Measurements from ENCODE around the gene ARHGAP8. TPM values are rescaled to one million over a fixed set of nuclear protein-coding genes. Genes with fewer than 3 reads are reported as not detected.

Gene ARHGAP8
- total RNA-seq, 1 experiment from 2014 or later: not detected

DNA sequence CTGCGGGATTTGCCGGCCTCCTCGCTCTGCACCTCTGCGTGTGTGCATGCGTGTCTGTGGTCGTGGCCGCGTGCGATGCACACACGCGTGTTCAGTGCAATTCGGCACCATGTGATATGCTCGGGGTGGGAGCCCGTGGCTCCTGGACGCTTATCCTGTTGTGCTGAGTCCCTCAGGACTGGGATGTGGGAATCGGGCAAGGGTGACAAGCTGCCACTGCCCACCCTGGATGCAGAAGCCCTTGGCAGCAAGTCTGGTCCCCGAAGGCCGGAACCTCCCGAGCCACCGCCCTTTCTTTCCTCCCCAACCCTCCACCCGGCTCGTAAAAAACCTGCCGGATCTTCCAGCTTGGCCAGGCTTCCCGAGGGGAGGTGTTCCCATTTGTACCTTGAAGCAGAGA lies 129.2 kb downstream of the ARHGAP8 start:
- Histone ChIP-seq H3K9me2 (replicated peaks; ENCODE audit: insufficient read depth, low read length) (no peaks in the 10 kb centered on the region), H3K4me3 (ENCODE audit: low read length) (no peak overlapping the region)

DNA sequence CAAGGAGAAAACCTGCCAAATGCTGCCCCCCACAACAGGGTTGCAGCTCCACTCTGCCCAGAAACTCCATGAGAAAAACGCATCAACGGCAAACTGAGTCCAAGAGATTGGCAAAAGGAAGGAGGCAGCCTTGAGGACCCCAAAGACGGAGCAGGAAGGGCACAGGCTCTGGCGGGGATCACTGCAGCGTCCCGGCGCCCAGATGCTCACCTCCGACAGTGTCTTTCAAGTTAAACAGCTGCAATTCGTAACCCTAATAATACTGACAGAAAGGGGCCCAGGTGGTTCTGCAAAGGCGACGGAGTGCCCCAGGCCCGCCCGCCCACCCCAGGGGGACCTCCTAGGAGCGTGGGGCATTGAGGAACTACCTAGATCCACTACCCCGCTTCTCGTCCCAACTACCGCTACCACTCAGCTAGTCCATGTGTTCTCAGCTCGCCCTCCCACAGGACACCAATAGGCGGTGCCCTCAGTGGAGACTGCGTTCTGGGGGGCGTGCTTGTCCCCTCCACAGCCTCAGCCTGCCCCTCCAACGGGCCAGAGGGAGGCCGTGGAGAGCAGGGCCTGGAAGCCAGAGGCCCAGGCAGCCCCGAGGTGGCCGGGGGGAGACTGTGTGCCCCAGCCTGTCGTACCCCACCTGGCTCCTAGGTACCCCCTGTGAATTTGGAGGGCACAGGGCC lies 130.0 kb downstream of the ARHGAP8 start:
- no peaks in the 10 kb centered on the region for H3K9me3 ChIP-seq (ENCODE audit: low read length)
- no peak overlapping the region for H2AFZ ChIP-seq (ENCODE audit: low read length)
- H3K9ac ChIP-seq (ENCODE audit: low read length): no peak overlapping the region
- no peak overlapping the region for H3K27ac ChIP-seq (ENCODE audit: low read length)
- H4K20me1 ChIP-seq (ENCODE audit: insufficient read depth, low read depth, low read length): no peaks in the 10 kb centered on the region
- H3K27me3 ChIP-seq (ENCODE audit: low read length): no peaks in the 10 kb centered on the region
- no peaks in the 10 kb centered on the region for H3K4me1 ChIP-seq (ENCODE audit: low read length)
- no peaks in the 10 kb centered on the region for H3K36me3 ChIP-seq (ENCODE audit: insufficient read depth, low read length)
- H3K79me2 ChIP-seq (ENCODE audit: low read length): no peaks in the 10 kb centered on the region
- H3K4me3 ChIP-seq (ENCODE audit: low read length): no peak overlapping the region
- DNase-seq: no peak
- H3K9me2 ChIP-seq (replicated peaks; ENCODE audit: insufficient read depth, low read length): no peaks in the 10 kb centered on the region
- H3K4me2 ChIP-seq (ENCODE audit: low read depth, low read length, poor library complexity, severe bottlenecking): no peak overlapping the region

More for the DNA sequence above, 129.2 kb downstream of the ARHGAP8 start:
- H3K4me1 ChIP-seq (ENCODE audit: low read length): no peaks in the 10 kb centered on the region
- no peak overlapping the region for H3K4me2 ChIP-seq (ENCODE audit: low read depth, low read length, poor library complexity, severe bottlenecking)
- H3K79me2 ChIP-seq (ENCODE audit: low read length): no peaks in the 10 kb centered on the region
- no peak for DNase-seq
- no peaks in the 10 kb centered on the region for H4K20me1 ChIP-seq (ENCODE audit: insufficient read depth, low read depth, low read length)
- H3K27me3 ChIP-seq (ENCODE audit: low read length): no peaks in the 10 kb centered on the region
- H3K36me3 ChIP-seq (ENCODE audit: insufficient read depth, low read length): no peaks in the 10 kb centered on the region
- no peak overlapping the region for H3K27ac ChIP-seq (ENCODE audit: low read length)
- H3K9me3 ChIP-seq (ENCODE audit: low read length): no peaks in the 10 kb centered on the region; the same call in 1 of the 2 replicates
- H3K9ac ChIP-seq (ENCODE audit: low read length): no peak overlapping the region
- no peak overlapping the region for H2AFZ ChIP-seq (ENCODE audit: low read length)

DNA sequence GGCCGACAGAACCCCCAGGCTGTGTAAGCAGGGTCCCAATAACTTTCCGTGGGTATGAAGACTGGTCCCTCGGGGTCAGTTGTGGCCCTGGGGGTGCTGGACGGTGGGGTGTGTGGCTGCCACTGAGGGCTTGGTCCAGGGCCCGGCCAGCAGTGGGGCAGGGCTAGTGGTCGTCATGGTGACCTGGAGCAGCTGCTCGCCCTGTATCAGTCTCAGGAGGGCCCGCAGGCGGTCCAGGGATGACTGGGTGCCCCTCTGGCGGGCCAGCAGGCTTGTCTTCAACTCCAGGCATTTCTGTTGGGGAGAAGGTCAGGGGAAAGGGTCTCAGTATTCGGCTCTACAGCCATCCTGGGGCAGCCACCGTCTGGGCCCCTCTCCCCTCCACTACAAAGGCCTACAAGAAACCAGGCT lies 130.6 kb downstream of the ARHGAP8 start:
- no peaks in the 10 kb centered on the region for H3K9me2 ChIP-seq (replicated peaks; ENCODE audit: insufficient read depth, low read length)
- H3K27me3 ChIP-seq (ENCODE audit: low read length): no peaks in the 10 kb centered on the region
- no peak overlapping the region for H3K4me3 ChIP-seq (ENCODE audit: low read length)
- no peaks in the 10 kb centered on the region for H3K4me1 ChIP-seq (ENCODE audit: low read length)
- H4K20me1 ChIP-seq (ENCODE audit: insufficient read depth, low read depth, low read length): no peaks in the 10 kb centered on the region
- H3K27ac ChIP-seq (ENCODE audit: low read length): no peak overlapping the region
- no peaks in the 10 kb centered on the region for H3K9me3 ChIP-seq (ENCODE audit: low read length)
- H3K9ac ChIP-seq (ENCODE audit: low read length): no peak overlapping the region
- H2AFZ ChIP-seq (ENCODE audit: low read length): no peak overlapping the region
- H3K36me3 ChIP-seq (ENCODE audit: insufficient read depth, low read length): no peaks in the 10 kb centered on the region
- DNase-seq: no peak
- H3K4me2 ChIP-seq (ENCODE audit: low read depth, low read length, poor library complexity, severe bottlenecking): no peak overlapping the region
- H3K79me2 ChIP-seq (ENCODE audit: low read length): no peaks in the 10 kb centered on the region

DNA sequence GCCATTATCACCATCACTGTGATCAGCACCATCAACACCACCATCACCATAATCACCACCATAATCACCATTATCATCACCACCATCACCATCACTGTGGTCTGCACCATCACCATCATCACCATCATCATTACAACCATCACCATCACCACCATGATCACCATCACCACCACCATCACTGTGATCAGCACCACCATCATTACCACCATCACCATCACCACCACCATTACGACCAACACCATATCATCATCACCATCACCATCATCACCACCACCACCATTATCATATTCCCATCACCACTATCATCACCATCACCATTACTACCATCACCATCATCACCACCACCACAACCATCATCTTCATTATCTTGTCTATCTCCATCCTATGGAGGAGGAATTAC lies 132.2 kb downstream of the ARHGAP8 start:
- Histone ChIP-seq H3K9ac (ENCODE audit: low read length) (no peak overlapping the region), H3K4me1 (ENCODE audit: low read length) (no peaks in the 10 kb centered on the region), H3K9me3 (ENCODE audit: low read length) (no peaks in the 10 kb centered on the region), H4K20me1 (ENCODE audit: insufficient read depth, low read depth, low read length) (no peaks in the 10 kb centered on the region), H3K4me2 (ENCODE audit: low read depth, low read length, poor library complexity, severe bottlenecking) (no peak overlapping the region), H2AFZ (ENCODE audit: low read length) (no peak overlapping the region), H3K36me3 (ENCODE audit: insufficient read depth, low read length) (no peaks in the 10 kb centered on the region), H3K9me2 (replicated peaks; ENCODE audit: insufficient read depth, low read length) (no peaks in the 10 kb centered on the region), H3K4me3 (ENCODE audit: low read length) (no peak overlapping the region), H3K27ac (ENCODE audit: low read length) (no peak overlapping the region), H3K27me3 (ENCODE audit: low read length) (no peaks in the 10 kb centered on the region), H3K79me2 (ENCODE audit: low read length) (no peaks in the 10 kb centered on the region)
- no peak for DNase-seq

DNA sequence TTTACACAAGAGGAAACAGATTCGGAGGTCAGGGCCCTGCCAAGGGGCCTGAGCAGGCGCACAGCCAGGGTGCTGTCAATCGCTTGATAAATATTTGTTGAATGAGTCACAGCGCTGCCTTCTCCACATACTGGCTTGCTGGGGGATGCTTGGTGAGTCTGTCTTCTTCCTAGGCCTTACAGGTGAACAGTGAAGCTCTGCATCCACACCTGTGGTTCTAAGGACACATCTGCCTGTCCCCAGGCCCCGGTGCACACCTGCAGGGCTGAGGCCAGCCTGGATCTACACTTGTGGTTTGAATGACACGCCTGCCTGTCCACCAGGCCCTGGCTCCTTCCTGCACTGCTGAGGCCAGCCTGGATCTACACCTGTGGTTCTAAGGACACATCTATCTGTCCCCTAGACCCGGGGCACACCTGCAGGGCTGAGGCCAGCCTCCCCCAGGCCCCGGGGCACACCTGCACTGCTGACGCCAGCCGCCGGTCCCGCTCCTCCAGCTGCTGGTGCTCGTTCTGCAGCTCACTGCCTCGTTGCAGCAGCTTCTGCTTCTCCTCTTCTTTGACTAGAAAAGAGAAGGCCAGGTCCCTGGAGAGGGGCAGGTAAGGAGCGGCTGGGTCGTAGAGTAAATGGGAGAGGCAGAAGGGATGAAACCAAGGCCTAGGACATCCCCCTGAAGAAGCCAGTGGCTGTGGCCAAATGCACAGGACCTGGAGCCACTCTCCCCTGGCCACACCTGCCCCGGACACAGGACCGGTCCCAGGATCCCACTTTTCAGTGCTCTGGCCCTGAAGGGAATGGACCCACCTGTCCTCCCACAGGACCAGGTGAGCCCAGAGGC lies 132.8 kb downstream of the ARHGAP8 start:
- Histone ChIP-seq H3K9me3 (ENCODE audit: low read length) (no peaks in the 10 kb centered on the region), H3K36me3 (ENCODE audit: insufficient read depth, low read length) (no peaks in the 10 kb centered on the region), H2AFZ (ENCODE audit: low read length) (no peak overlapping the region), H3K27me3 (ENCODE audit: low read length) (no peaks in the 10 kb centered on the region), H3K9me2 (replicated peaks; ENCODE audit: insufficient read depth, low read length) (no peaks in the 10 kb centered on the region), H3K4me3 (ENCODE audit: low read length) (no peak overlapping the region), H4K20me1 (ENCODE audit: insufficient read depth, low read depth, low read length) (no peaks in the 10 kb centered on the region), H3K4me2 (ENCODE audit: low read depth, low read length, poor library complexity, severe bottlenecking) (no peak overlapping the region), H3K79me2 (ENCODE audit: low read length) (no peaks in the 10 kb centered on the region), H3K9ac (ENCODE audit: low read length) (no peak overlapping the region), H3K27ac (ENCODE audit: low read length) (no peak overlapping the region), H3K4me1 (ENCODE audit: low read length) (no peaks in the 10 kb centered on the region)
- DNase-seq: no peak

DNA sequence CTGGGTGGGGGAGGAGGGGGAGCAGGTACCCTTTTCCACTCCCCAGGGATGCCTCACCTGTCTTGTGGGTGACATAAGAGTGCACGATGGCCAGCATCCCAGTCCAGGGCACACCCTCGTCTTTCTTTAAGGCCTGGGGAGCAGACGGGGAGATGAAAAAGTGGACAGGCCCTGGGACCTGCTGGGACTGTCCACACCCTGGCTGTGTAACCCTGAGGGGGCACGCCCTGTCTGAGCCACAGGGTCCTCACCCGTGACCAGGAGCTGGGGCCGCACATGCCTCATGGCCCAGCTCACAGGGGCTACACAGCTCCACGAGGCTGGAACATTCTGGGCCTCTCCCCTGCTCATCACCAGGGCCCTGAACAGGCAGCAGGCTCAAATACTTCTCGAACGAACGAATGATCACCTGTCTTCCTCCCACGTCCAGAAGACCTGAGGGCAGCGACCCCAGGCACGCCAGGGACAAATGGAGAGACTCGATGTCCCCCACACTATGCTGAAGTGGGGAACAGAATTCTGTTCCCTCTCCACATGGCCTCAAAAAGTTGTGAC lies 133.5 kb downstream of the ARHGAP8 start:
- H3K9me3 ChIP-seq (ENCODE audit: low read length): no peaks in the 10 kb centered on the region
- DNase-seq: no peak
- no peaks in the 10 kb centered on the region for H3K4me1 ChIP-seq (ENCODE audit: low read length)

DNA sequence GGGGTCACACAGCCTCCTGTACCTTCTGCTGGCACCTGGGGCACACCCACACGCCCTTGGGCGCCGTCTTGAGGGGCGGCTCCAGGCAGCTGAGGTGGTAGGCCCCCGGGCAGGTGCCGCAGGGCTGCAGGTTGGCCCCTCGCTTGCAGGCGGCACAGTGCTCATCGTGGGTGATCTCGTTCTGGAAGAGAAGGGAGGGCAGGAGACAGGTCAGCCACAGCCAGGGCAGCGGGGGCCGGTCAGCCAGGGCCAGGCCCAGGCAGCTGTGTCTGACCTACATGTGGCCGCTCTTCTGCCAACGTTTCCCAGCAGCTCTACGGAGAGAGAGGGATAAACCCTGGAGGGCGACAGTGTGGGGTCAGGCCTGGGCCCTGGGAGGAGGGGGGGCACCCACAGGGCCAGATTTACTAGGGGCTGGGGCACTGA lies 135.6 kb downstream of the ARHGAP8 start:
- H3K4me2 ChIP-seq (ENCODE audit: low read depth, low read length, poor library complexity, severe bottlenecking): no peak overlapping the region
- H3K79me2 ChIP-seq (ENCODE audit: low read length): no peaks in the 10 kb centered on the region
- H3K9me2 ChIP-seq (replicated peaks; ENCODE audit: insufficient read depth, low read length): no peaks in the 10 kb centered on the region
- no peaks in the 10 kb centered on the region for H3K9me3 ChIP-seq (ENCODE audit: low read length)
- no peaks in the 10 kb centered on the region for H3K36me3 ChIP-seq (ENCODE audit: insufficient read depth, low read length)
- DNase-seq: no peak
- H3K9ac ChIP-seq (ENCODE audit: low read length): no peak overlapping the region
- no peaks in the 10 kb centered on the region for H4K20me1 ChIP-seq (ENCODE audit: insufficient read depth, low read depth, low read length)
- H2AFZ ChIP-seq (ENCODE audit: low read length): no peak overlapping the region
- no peak overlapping the region for H3K4me3 ChIP-seq (ENCODE audit: low read length)
- no peak overlapping the region for H3K27ac ChIP-seq (ENCODE audit: low read length)
- no peaks in the 10 kb centered on the region for H3K4me1 ChIP-seq (ENCODE audit: low read length)
- H3K27me3 ChIP-seq (ENCODE audit: low read length): no peaks in the 10 kb centered on the region

More for the DNA sequence above, 133.5 kb downstream of the ARHGAP8 start:
- Histone ChIP-seq H3K27ac (ENCODE audit: low read length) (no peak overlapping the region), H3K36me3 (ENCODE audit: insufficient read depth, low read length) (no peaks in the 10 kb centered on the region), H2AFZ (ENCODE audit: low read length) (no peak overlapping the region), H4K20me1 (ENCODE audit: insufficient read depth, low read depth, low read length) (no peaks in the 10 kb centered on the region), H3K9ac (ENCODE audit: low read length) (no peak overlapping the region), H3K27me3 (ENCODE audit: low read length) (no peaks in the 10 kb centered on the region), H3K9me2 (replicated peaks; ENCODE audit: insufficient read depth, low read length) (no peaks in the 10 kb centered on the region), H3K4me2 (ENCODE audit: low read depth, low read length, poor library complexity, severe bottlenecking) (no peak overlapping the region), H3K4me3 (ENCODE audit: low read length) (no peak overlapping the region), H3K79me2 (ENCODE audit: low read length) (no peaks in the 10 kb centered on the region)

DNA sequence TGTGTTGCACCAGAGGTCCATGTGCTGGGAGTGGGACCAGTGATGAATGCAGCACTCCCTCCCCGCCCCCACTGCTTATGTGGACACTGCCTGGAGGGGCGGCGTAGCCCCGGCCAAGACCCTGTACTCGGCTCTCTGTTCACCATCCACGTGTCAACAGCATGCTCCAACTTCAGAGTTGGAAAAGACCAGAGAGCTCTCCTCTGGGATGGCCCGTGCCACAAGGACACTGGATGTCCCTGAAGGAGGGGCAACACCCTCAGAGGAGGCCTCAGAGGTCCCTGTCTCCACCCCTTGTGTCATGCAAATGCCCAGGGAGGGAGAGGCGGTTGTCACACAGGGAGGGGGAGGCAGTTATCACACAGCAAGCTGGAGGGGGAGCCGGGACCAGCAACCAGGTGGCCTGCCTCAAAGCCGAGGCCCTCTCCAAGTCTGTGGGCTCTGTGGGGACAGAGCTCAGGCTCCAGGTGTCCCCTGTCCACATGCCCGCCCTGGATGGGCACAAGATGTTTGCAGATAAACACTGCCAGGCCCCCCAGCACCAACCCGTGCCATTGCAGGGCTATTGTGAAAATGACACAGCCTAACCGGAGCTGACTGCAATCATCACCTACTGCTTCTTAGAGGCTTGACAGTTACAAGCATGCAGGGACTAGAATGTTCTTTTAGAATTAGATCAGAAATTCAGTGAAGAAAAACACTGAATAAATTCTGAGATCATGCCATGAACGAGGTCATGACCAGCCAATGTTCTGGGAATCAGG lies 136.3 kb downstream of the ARHGAP8 start:
- H3K9ac ChIP-seq (ENCODE audit: low read length): no peak overlapping the region
- no peak overlapping the region for H2AFZ ChIP-seq (ENCODE audit: low read length)
- H3K4me1 ChIP-seq (ENCODE audit: low read length): no peaks in the 10 kb centered on the region
- H3K9me3 ChIP-seq (ENCODE audit: low read length): no peaks in the 10 kb centered on the region
- H3K4me2 ChIP-seq (ENCODE audit: low read depth, low read length, poor library complexity, severe bottlenecking): no peak overlapping the region
- no peak overlapping the region for H3K27ac ChIP-seq (ENCODE audit: low read length)
- H3K79me2 ChIP-seq (ENCODE audit: low read length): no peaks in the 10 kb centered on the region
- no peaks in the 10 kb centered on the region for H3K36me3 ChIP-seq (ENCODE audit: insufficient read depth, low read length)
- no peaks in the 10 kb centered on the region for H3K9me2 ChIP-seq (replicated peaks; ENCODE audit: insufficient read depth, low read length)
- H3K4me3 ChIP-seq (ENCODE audit: low read length): no peak overlapping the region
- H3K27me3 ChIP-seq (ENCODE audit: low read length): no peaks in the 10 kb centered on the region
- DNase-seq: no peak
- no peaks in the 10 kb centered on the region for H4K20me1 ChIP-seq (ENCODE audit: insufficient read depth, low read depth, low read length)
